Neural cell (in vitro differentiated cells): ENCODE measurements around the gene EIF3I.

Source experiments
- EP300 ChIP-seq: fragments of 450-650 bp; conservative IDR thresholded peaks from 2 replicates; pipeline ENCODE4 v1.6.1; 2014; ENCODE audit warnings: antibody characterized with exemption, mild to moderate bottlenecking, moderate library complexity; ENCODE audit not compliant: poor library complexity, severe bottlenecking
- EZH2 ChIP-seq: fragments of 200-600, 300-800 bp; shearing (Covaris generic), sonication (generic); IDR thresholded peaks from 2 replicates; pipeline ENCODE4 v1.6.1; 2014; ENCODE audit warnings: antibody characterized with exemption, low read length, borderline replicate concordance, mild to moderate bottlenecking; ENCODE audit not compliant: insufficient read depth, poor library complexity, severe bottlenecking
- RAD21 ChIP-seq: fragments of 450-650 bp; conservative IDR thresholded peaks from 2 replicates; pipeline ENCODE4 v1.6.1; 2014; ENCODE audit warnings: antibody characterized with exemption, mild to moderate bottlenecking, moderate library complexity
- TAF1 ChIP-seq: IDR thresholded peaks from 2 replicates; pipeline ENCODE4 v1.6.1; 2012; ENCODE audit warnings: low read depth
- TF ChIP-seq, protein P1 (sequence below): fragments of 450-650 bp; IDR thresholded peaks from 2 replicates; pipeline ENCODE4 v1.5.1; 2014; ENCODE audit warnings: antibody characterized with exemption, mild to moderate bottlenecking, moderate library complexity; ENCODE audit not compliant: poor library complexity, severe bottlenecking

DNA sequence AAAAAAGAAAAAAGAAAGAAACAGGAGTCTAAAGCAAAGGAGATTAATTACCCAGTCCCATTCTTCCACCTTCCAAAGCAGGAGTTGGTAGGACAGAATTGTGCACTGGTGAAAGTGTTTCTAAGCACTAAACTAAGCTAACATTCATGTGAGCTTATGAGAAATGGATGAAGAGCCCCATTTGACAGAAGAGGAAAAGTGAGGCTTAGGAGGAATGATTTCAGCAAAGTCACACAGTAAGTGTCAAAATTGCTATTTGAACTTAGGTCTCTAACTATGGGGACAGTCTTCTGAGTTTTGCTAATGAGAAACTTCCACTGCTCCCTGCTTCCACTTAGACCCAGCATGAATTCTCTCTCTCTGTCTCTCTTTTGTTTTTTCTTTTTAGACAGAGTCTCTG lies 47.5 kb downstream of the EIF3I start:
- TF ChIP-seq RAD21 (no peak), EZH2 (no peak), EP300 (no peak), TAF1 (no peak)
- TF ChIP-seq, protein P1, sequence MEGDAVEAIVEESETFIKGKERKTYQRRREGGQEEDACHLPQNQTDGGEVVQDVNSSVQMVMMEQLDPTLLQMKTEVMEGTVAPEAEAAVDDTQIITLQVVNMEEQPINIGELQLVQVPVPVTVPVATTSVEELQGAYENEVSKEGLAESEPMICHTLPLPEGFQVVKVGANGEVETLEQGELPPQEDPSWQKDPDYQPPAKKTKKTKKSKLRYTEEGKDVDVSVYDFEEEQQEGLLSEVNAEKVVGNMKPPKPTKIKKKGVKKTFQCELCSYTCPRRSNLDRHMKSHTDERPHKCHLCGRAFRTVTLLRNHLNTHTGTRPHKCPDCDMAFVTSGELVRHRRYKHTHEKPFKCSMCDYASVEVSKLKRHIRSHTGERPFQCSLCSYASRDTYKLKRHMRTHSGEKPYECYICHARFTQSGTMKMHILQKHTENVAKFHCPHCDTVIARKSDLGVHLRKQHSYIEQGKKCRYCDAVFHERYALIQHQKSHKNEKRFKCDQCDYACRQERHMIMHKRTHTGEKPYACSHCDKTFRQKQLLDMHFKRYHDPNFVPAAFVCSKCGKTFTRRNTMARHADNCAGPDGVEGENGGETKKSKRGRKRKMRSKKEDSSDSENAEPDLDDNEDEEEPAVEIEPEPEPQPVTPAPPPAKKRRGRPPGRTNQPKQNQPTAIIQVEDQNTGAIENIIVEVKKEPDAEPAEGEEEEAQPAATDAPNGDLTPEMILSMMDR, result no peak
